ENCODE data around the gene PARVG. TPM values are rescaled to one million over a fixed set of nuclear protein-coding genes. Genes with fewer than 3 reads are reported as not detected.

Gene PARVG
- total RNA-seq, 2 experiments from 2014 or later, result 76.5 to 76.9 TPM

DNA sequence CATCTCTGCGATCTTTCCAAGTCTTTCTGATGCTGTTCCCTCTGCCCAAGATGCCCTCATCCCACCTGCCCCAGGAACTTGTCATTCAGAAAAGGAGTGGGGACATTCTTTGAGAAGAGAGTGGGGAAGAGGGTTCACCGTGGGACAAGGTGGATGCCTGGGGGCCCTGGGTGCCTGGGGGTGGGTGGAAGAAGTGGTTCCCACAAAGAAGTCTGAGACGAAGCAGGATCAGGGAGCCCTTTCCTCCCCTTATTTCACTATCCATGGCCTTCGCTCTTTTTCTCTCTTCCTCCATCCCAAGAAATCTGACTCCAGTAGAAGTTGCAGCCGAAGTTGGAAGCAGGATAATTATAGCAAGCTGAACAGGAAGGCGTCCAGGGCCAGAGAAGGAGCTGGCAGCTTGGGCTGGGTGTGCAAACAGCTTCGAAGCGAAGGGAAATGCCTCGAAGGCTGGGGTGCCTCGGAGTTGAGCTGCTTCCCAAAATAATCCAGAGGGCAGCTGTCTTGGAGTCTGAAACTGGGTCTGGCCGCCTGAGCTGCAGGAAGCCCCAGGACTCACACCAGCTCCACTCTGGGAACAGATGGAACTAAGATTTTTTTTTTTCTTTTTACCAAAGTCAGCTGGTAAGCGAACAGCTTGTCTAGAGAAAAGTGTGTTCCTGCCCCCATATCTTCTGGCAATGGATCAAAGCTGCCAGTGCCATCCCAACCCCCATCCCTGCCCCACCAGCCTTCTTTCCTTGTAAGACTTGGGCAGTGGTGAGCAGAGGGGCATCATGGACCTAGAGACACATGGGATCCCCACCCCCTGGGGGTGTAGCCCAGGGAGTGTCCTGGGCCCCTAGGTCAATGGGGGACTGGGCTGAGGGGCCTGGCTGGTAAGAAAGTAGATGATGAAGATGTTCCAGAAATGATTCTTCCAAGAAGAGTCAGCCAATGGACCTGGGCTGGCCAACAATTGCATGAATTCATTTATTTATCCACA is 31.5 kb downstream of the PARVG start:
- Mint-ChIP-seq H3K4me1 (ENCODE audit: low read depth) (peaks cover 2% of the 10 kb centered on the region), H3K27me3 (no peaks in the 10 kb centered on the region), H3K9me3 (peaks cover 12% of the 10 kb centered on the region), H3K27ac (no peak overlapping the region), H3K36me3 (ENCODE audit: low read depth) (peaks cover 8% of the 10 kb centered on the region), H3K4me3 (no peak overlapping the region)
- intact Hi-C loops (cut with micrococcal nuclease), result no loop called here
- TF ChIP-seq, protein P1, sequence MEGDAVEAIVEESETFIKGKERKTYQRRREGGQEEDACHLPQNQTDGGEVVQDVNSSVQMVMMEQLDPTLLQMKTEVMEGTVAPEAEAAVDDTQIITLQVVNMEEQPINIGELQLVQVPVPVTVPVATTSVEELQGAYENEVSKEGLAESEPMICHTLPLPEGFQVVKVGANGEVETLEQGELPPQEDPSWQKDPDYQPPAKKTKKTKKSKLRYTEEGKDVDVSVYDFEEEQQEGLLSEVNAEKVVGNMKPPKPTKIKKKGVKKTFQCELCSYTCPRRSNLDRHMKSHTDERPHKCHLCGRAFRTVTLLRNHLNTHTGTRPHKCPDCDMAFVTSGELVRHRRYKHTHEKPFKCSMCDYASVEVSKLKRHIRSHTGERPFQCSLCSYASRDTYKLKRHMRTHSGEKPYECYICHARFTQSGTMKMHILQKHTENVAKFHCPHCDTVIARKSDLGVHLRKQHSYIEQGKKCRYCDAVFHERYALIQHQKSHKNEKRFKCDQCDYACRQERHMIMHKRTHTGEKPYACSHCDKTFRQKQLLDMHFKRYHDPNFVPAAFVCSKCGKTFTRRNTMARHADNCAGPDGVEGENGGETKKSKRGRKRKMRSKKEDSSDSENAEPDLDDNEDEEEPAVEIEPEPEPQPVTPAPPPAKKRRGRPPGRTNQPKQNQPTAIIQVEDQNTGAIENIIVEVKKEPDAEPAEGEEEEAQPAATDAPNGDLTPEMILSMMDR (IDR thresholded peaks at IDR 0.05), result no peak
- DNase-seq (no peak), ATAC-seq (no peak)
- CTCF ChIA-PET, result no interaction called here
- POLR2A ChIA-PET, result interaction anchor here (0.8 kb wide), 1 partner anchor 11 kb away, joined by 4 read pairs; no protein-coding TSS in a partner anchor

DNA sequence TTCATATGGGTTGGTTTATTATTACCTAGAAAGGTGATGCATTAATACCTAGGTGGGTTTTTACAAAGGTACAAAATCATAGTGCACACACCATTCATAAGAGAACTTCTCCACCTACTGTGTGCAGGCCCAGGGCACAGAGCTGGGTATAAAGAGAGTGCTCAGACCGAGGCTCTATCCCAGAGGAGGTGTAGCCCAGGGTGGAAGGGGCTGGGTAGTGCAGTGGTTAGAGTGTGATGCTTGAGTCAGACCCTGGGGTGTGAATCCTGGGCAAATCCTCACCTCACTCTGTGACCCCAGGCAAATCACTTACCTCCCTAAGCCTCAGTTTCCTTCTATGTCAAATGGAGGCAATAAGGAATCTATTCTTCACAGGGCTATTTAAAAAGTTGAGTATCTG is 32.2 kb downstream of the PARVG start:
- TF ChIP-seq, protein P1 (IDR thresholded peaks at IDR 0.05), result no peak
- Mint-ChIP-seq H3K36me3 (ENCODE audit: low read depth) (peaks cover 8% of the 10 kb centered on the region), H3K4me3 (no peak overlapping the region), H3K9me3 (peaks cover 12% of the 10 kb centered on the region), H3K4me1 (ENCODE audit: low read depth) (peaks cover 2% of the 10 kb centered on the region), H3K27me3 (no peaks in the 10 kb centered on the region), H3K27ac (no peak overlapping the region)
- ATAC-seq (no peak), DNase-seq (no peak)
- intact Hi-C loops (cut with micrococcal nuclease), result no loop called here
- CTCF ChIA-PET, result no interaction called here
- POLR2A ChIA-PET, result no interaction called here

DNA sequence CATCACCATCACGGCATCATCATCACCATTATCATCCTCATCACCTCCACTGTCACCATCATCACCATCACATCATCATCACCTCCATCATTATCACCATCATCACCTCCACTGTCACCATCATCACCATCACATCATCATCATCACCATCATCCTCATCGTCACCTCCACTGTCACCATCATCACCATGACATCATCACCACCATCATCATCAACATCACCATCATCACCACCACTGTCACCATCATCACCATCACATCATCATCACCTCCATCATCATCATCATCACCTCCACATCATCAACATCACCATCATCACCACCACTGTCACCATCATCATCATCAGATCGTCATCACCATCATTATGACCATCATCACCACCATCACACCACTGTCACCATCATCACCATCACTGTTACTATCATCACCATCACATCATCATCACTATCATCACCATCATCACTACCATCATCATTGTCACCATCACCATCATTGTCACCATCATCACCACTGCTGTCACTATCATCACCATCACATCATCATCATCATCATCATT is 32.8 kb downstream of the PARVG start:
- ATAC-seq (no peak), DNase-seq (no peak)
- H3K4me1 Mint-ChIP-seq (ENCODE audit: low read depth), result no peaks in the 10 kb centered on the region
- H3K27me3 Mint-ChIP-seq, result no peaks in the 10 kb centered on the region
- intact Hi-C loops (cut with micrococcal nuclease), result no loop called here
- ChIA-PET CTCF (no interaction called here), POLR2A (no interaction called here)
- no peak overlapping the region for H3K4me3 Mint-ChIP-seq
- no peak overlapping the region for H3K27ac Mint-ChIP-seq
- TF ChIP-seq, protein P1 (IDR thresholded peaks at IDR 0.05), result no peak
- peaks cover 12% of the 10 kb centered on the region for H3K9me3 Mint-ChIP-seq
- peaks cover 8% of the 10 kb centered on the region for H3K36me3 Mint-ChIP-seq (ENCODE audit: low read depth)

DNA sequence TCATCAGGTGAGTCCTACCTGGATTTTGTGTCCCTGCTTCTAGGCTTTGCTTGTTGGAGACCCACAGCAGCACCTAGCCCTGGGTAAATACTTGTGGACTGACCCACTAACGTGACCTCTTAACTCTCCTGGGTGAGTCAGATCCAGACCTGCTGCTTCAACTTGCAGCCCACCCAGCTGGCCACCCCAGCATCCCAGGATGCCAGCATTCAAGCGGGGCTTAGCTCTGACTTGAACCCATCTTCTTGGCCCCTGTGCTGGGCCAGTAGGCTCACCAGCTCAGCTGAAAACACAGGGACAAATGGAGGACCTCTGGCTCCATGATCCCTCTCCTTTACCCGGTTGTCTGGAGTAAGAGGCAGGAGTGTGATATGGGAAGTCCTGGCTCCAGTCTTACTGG is 33.5 kb downstream of the PARVG start:
- H3K27ac Mint-ChIP-seq, result no peak overlapping the region
- intact Hi-C loops (cut with micrococcal nuclease), result no loop called here
- no peak overlapping the region for H3K4me3 Mint-ChIP-seq
- no peaks in the 10 kb centered on the region for H3K27me3 Mint-ChIP-seq
- no peaks in the 10 kb centered on the region for H3K4me1 Mint-ChIP-seq (ENCODE audit: low read depth)
- ChIA-PET POLR2A (no interaction called here), CTCF (no interaction called here)
- no peak for DNase-seq
- TF ChIP-seq, protein P1 (IDR thresholded peaks at IDR 0.05), result no peak
- peaks cover 8% of the 10 kb centered on the region for H3K36me3 Mint-ChIP-seq (ENCODE audit: low read depth)
- no peak for ATAC-seq
- H3K9me3 Mint-ChIP-seq, result peaks cover 7% of the 10 kb centered on the region

DNA sequence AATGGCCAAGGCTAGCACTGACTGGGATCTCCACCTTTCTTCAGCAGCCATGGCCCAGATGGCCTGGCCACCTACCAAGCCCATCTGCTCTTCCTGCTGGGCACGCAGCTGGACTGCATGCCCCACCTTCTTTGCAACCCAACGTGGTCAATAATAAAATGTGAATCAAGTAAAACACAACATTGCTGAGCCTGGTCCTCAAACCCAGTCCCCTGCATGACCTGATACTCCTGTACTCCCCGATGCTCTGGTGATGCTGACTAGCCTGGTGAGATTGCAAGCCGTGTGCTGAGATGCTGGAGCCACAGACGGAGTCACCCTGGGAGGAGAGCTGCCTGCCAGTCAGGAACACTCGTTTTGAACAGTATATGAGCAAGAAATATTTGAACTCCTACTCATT is 34.0 kb downstream of the PARVG start:
- ChIA-PET POLR2A (no interaction called here), CTCF (no interaction called here)
- TF ChIP-seq, protein P1 (IDR thresholded peaks at IDR 0.05), result no peak
- Mint-ChIP-seq H3K4me1 (ENCODE audit: low read depth) (no peaks in the 10 kb centered on the region), H3K4me3 (no peak overlapping the region), H3K9me3 (peaks cover 3% of the 10 kb centered on the region), H3K27me3 (no peaks in the 10 kb centered on the region), H3K36me3 (ENCODE audit: low read depth) (peaks cover 4% of the 10 kb centered on the region), H3K27ac (no peak overlapping the region)
- intact Hi-C loops (cut with micrococcal nuclease), result no loop called here
- no peak for ATAC-seq
- DNase-seq, result no peak

Data from activated CD8-positive, alpha-beta T cell treated with anti-CD3 and anti-CD28 coated beads for 36 hours (primary cell).